ENCODE results near the gene CDH12. TPM values are rescaled to one million over a fixed set of nuclear protein-coding genes. Genes with fewer than 3 reads are reported as not detected.

Gene CDH12
- total RNA-seq, 1 experiment from 2014 or later, result not detected

GRCh38 chr5:22706901-22707300 lies 146.2 kb downstream of the CDH12 start:
- H3K27ac ChIP-seq (ENCODE audit: low read depth, low read length), result no peak overlapping the region
- no peak overlapping the region for H2AFZ ChIP-seq (ENCODE audit: low read depth, low read length, poor library complexity, severe bottlenecking)
- no peaks in the 10 kb centered on the region for H4K20me1 ChIP-seq (ENCODE audit: insufficient read depth)
- H3K79me2 ChIP-seq (ENCODE audit: insufficient read depth, low read length), result no peaks in the 10 kb centered on the region
- no peak overlapping the region for H3K4me2 ChIP-seq (ENCODE audit: low read length)
- H3K9me2 ChIP-seq (ENCODE audit: insufficient read depth), result no peaks in the 10 kb centered on the region
- H3K27me3 ChIP-seq (ENCODE audit: insufficient read depth, low read length), result no peaks in the 10 kb centered on the region
- ChIA-PET POLR2A (no interaction called here), CTCF (no interaction called here), RAD21 (ENCODE audit: low non-redundant PET in 1 of 2, low total read pairs in 2 of 2, uncharacterized antibody in 2 of 2, unreplicated experiment in 2 of 2) (no interaction called here)
- no TSS peak for BruUV-seq (replicated peaks)
- no peaks in the 10 kb centered on the region for H3K4me1 ChIP-seq (ENCODE audit: control insufficient read depth in 1 of 2, insufficient read depth in 2 of 2, low read length in 2 of 2)
- DNase-seq (ENCODE audit: low read depth, low spot score) (no peak), ATAC-seq (no peak)
- peaks cover 8 to 13% of the 10 kb centered on the region in 2 experiments; a peak in 3 of 4 replicates for H3K9me3 ChIP-seq (ENCODE audit: control insufficient read depth in 1 of 2, insufficient read depth in 1 of 2, low read depth in 1 of 2, low read length in 2 of 2)
- no peak overlapping the region for H3K9ac ChIP-seq (ENCODE audit: low read length)
- H3K4me3 ChIP-seq (replicated peaks in 1 of 2; ENCODE audit: low read depth in 1 of 2, low read length in 2 of 2), result no peak overlapping the region
- intact Hi-C loops (cut with micrococcal nuclease), result no loop called here
- TF ChIP-seq SIN3A (IDR thresholded peaks at IDR 0.05; ENCODE audit: low read depth) (no peak), SRF (IDR thresholded peaks at IDR 0.05; ENCODE audit: low read depth) (no peak), ZNF274 (IDR thresholded peaks at IDR 0.05; ENCODE audit: low read depth, low read length) (no peak), ZFX (IDR thresholded peaks at IDR 0.05) (no peak), CBX3 (IDR thresholded peaks at IDR 0.05; ENCODE audit: low read depth) (no peak), SP1 (IDR thresholded peaks at IDR 0.05; ENCODE audit: low read depth) (no peak), YY1 (IDR thresholded peaks at IDR 0.05; ENCODE audit: extremely low read depth, insufficient replicate concordance, low read depth, low read length) (no peak), FOSL1 (IDR thresholded peaks at IDR 0.05; ENCODE audit: low read depth) (no peak), ATF3 (IDR thresholded peaks at IDR 0.05) (no peak)
- H3K36me3 ChIP-seq (ENCODE audit: control insufficient read depth in 1 of 2, insufficient read depth in 2 of 2, low read length in 2 of 2), result no peaks in the 10 kb centered on the region

- Histone ChIP-seq H3K27me3 (ENCODE audit: insufficient read depth, low read length) (no peaks in the 10 kb centered on the region), H2AFZ (ENCODE audit: low read depth, low read length, poor library complexity, severe bottlenecking) (no peak overlapping the region), H3K27ac (ENCODE audit: low read depth, low read length) (no peak overlapping the region), H3K79me2 (ENCODE audit: insufficient read depth, low read length) (no peaks in the 10 kb centered on the region), H3K4me3 (replicated peaks in 1 of 2; ENCODE audit: low read depth in 1 of 2, low read length in 2 of 2) (no peak overlapping the region), H4K20me1 (ENCODE audit: insufficient read depth) (no peaks in the 10 kb centered on the region), H3K9me3 (ENCODE audit: control insufficient read depth in 1 of 2, insufficient read depth in 1 of 2, low read depth in 1 of 2, low read length in 2 of 2) (peaks cover 0 to 5% of the 10 kb centered on the region in 2 experiments; a peak in 3 of 4 replicates), H3K36me3 (ENCODE audit: control insufficient read depth in 1 of 2, insufficient read depth in 2 of 2, low read length in 2 of 2) (no peaks in the 10 kb centered on the region), H3K4me2 (ENCODE audit: low read length) (no peak overlapping the region), H3K9me2 (ENCODE audit: insufficient read depth) (no peaks in the 10 kb centered on the region), H3K4me1 (ENCODE audit: control insufficient read depth in 1 of 2, insufficient read depth in 2 of 2, low read length in 2 of 2) (no peaks in the 10 kb centered on the region), H3K9ac (ENCODE audit: low read length) (no peak overlapping the region)
- no peak for DNase-seq (ENCODE audit: low read depth, low spot score)
- ChIA-PET POLR2A (no interaction called here), RAD21 (ENCODE audit: low non-redundant PET in 1 of 2, low total read pairs in 2 of 2, uncharacterized antibody in 2 of 2, unreplicated experiment in 2 of 2) (no interaction called here), CTCF (no interaction called here)
- ATAC-seq, result no peak
- intact Hi-C loops (cut with micrococcal nuclease), result no loop called here
- no TSS peak for BruUV-seq (replicated peaks)
- TF ChIP-seq ELF1 (IDR thresholded peaks at IDR 0.05; ENCODE audit: borderline replicate concordance, low read depth) (no peak), CBX3 (IDR thresholded peaks at IDR 0.05; ENCODE audit: low read depth) (no peak), POLR2AphosphoS5 (IDR thresholded peaks at IDR 0.05; ENCODE audit: low read depth, low read length) (no peak), TCF7L2 (IDR thresholded peaks at IDR 0.05; ENCODE audit: borderline replicate concordance, extremely low read depth, insufficient read depth, insufficient read length) (no peak), RAD21 (IDR thresholded peaks at IDR 0.05; ENCODE audit: low read depth) (no peak), ZNF274 (IDR thresholded peaks at IDR 0.05; ENCODE audit: low read depth, low read length) (no peak), CTCF (IDR thresholded peaks at IDR 0.05 in 2 of 3, conservative IDR thresholded peaks at IDR 0.05 in 1 of 3; ENCODE audit: borderline replicate concordance in 1 of 3, insufficient read depth in 1 of 3, low read depth in 2 of 3, low read length in 2 of 3) (no peak), ZBTB33 (IDR thresholded peaks at IDR 0.05; ENCODE audit: extremely low read depth, insufficient replicate concordance, low read length) (no peak), SIN3A (IDR thresholded peaks at IDR 0.05; ENCODE audit: low read depth) (no peak), ZFX (IDR thresholded peaks at IDR 0.05) (no peak), YY1 (IDR thresholded peaks at IDR 0.05; ENCODE audit: extremely low read depth, insufficient replicate concordance, low read depth, low read length) (no peak), SRF (IDR thresholded peaks at IDR 0.05; ENCODE audit: low read depth) (no peak)
Observed at GRCh38 chr5:22699319-22699718, 153.8 kb downstream of the CDH12 start.
